HG02588 (cell line): ENCODE measurements around the gene GRM5.
"Not testable (repeated sequence)": the region's sequence is repeated elsewhere in the genome, so short reads cannot be mapped to it uniquely, and the experiment has no call there.

Source experiments
- ATAC-seq: cut with Tn5 transposase; IDR thresholded peaks from one replicate; pipeline ENCODE4 v1.9.1; 2021; ENCODE audit warnings: mild to moderate bottlenecking, moderate library complexity; ENCODE audit not compliant: unreplicated experiment

Gene GRM5

DNA sequence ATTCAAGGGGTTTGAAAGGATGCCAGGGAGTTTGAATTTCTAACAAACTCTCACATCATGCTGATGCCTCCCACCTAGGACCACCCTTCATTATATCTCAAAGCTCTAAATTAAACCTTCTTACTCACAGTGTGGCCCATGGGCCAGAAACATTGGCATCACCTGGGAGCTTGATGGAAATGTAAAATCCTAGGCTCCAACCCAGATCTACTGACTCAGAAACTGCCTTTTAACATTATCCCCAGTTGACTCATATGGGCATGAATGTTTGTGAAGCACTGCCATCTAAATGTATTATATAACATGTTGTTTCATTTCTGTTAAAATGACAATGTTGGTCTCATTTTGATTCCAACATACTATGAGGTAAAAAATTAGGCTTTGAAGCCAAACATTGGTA lies 90.3 kb downstream of the GRM5 start:
- not testable (repeated sequence) for ATAC-seq

DNA sequence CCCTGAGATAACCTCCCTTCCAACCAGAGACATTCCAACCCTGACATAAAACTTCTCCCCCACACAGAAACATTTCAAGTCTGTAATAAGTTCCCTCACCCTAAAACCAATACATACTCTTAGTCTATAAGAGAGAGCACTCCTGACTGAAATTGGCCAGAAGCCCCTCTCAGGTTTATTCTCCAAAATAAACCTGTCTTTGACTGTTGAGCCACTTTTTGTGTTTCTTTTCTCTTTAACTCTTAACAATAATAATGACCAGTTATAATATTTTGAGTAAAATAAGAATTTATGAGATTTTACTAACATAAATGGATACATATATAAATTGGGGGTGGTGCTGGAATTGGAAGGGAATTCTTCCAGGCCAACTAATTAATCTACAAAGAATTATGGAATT lies 93.6 kb downstream of the GRM5 start:
- ATAC-seq: no peak

DNA sequence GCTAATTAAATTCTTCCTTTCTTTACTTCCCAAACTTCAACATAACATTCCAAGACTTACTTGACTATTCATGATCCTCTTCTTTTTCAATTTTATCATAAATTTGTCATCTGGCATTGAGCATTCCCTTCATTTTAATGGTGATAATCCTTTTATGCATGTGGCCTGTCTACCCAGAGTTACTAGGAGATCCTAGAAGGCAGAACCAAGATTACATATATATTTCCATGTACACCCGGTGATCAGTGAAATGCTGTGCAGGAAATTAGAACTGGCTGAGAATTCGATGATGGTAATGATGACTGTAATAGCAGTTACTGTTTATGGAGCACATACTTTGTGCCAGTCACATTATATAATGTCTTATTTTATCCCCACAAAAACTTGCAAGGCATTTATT lies 104.2 kb downstream of the GRM5 start:
- not testable (repeated sequence) for ATAC-seq

DNA sequence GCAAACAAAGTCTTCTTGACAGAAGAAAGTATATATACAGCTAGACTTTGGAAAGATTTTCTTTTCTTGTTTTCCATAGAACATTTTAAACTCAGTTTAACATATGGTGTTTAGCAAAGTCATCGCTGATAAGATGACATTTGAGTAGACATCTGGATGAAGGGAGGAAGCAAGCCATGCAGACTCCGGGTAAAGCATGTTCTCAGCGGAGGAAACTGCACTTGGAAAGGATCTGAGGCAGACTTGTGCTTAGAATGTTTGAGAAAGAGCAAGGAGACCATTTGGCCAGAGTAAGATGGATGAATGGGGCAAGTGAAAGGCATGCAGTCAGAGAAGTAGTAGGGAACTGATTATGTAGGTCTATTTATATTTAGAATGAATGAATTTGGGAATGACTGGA lies 105.9 kb downstream of the GRM5 start:
- not testable (repeated sequence) for ATAC-seq

DNA sequence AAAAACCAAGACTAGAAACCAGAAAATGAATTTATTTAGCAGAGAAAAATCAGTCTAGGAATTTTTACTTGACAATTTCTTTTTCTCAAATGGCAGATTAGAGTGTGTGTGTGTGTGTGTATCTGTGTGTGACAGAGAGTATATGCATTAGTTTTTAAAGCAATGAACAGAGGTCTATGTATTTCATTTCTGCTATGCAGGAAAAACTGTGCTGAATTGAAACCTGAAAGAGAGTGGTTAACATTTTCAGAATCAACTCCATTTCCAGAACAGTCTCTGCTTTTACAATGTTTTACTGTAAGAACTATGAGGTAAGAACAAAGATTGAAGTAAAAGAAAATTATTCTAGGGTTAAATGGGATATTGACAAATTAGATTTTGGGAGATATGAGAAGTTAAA lies 114.8 kb downstream of the GRM5 start:
- ATAC-seq: no peak

- ATAC-seq: not testable (repeated sequence)
Measured at GRCh38 chr11:88948908-88949307, 116.9 kb downstream of the GRM5 start.

GRCh38 chr11:88947843-88948572 lies 117.8 kb downstream of the GRM5 start:
- ATAC-seq: not testable (repeated sequence)

- not testable (repeated sequence) for ATAC-seq
Measured at GRCh38 chr11:88929665-88930064, 136.1 kb downstream of the GRM5 start.

GRCh38 chr11:88917065-88917464 lies 148.7 kb downstream of the GRM5 start:
- ATAC-seq: not testable (repeated sequence)

DNA sequence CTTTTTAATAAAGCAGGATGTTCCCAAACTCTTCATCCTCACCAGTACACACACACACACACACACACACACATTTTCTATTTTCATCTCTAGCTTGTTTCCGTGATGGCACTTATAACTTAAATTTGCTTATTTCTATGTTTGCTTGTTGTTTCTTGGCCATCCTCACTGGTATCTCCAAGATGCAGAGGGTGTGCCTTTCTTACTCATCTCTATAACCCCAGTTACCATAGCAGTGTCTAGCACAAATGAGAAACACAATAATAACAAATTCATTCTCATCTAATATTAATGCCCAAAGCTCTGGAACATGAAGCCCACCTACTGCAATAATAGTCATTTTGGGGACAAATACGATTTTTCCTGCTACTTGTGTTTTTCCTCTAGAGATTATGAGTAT lies 156.3 kb downstream of the GRM5 start:
- no peak for ATAC-seq

DNA sequence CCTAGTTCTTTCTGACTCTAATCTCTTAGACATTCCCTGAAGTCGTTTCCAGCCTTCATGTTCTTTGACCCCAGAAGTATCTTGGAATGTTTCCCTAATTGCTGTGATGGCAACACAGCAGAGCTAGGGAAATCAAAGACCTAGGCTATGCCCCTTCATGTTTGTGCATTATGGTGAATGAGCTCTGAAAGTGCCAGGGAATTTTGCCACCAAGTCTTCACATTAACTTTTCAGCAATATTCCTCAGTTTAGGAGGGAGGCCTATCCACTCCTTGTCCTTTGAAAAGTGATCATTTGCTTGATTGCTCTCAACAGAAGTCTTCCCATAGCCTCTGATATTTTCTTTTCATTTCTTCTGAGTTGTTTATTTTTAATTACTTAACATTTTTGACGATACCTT lies 164.3 kb downstream of the GRM5 start:
- ATAC-seq: not testable (repeated sequence)

DNA sequence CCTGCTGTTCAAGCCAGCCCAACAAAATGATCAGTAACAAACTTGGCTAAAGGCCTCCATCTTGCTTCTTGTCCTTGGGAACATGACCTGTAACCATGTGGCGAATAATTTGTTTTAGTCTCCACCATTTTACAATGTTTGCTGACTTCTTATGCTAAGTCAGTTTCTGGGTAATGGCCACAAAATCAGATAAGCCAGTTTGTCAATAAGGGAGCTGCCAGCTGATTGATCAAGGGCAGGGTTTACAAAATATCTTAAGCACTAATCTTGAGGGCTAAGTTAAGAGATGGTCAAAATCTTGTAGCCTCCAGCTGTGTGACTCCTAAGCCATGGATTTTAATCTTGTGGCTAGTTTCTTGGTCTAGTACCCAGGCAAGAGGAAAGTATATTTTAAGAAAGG lies 176.9 kb downstream of the GRM5 start:
- not testable (repeated sequence) for ATAC-seq

GRCh38 chr11:88886796-88887195 lies 179.0 kb downstream of the GRM5 start:
- peak; percentile 67 for ATAC-seq

DNA sequence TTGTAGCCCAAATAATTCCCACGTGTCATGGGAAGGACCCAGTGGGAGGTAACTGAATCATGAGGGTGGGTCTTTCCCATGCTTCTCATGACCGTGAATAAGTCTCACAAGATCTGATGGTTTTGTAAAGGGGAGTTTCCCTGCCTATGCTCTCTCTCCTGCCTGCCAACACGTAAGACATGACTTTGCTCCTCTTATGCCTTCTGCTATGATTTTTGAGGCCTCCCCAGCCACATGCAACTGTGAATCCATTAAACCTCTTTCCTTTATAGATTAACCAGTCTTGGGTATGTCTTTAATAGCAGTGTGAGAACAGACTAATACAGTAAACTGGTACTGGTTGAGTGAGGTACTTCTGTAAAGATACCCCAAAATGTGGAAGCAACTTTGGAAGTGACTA lies 183.0 kb downstream of the GRM5 start:
- ATAC-seq: not testable (repeated sequence)

- ATAC-seq: no peak
Measured at GRCh38 chr11:88861618-88862017, 204.2 kb downstream of the GRM5 start.

DNA sequence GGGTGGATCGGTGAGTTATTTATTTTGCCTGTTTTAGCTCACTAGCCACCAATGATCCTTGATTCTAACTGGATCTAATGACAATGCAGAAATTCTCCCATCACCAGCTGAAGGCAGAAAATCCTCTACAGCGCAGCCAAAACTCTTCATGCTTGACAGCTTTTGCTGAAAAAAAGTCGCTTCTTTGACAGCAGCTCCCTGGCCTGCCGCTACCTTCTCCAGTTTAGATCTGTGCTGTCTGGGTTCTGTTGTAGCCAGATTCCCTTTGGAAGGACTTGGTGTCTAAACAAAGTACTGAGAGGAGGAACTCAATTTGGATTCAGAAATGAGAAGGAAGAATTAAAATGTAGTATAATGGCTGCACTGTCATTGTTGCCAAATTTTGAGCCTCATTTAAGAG lies 205.4 kb downstream of the GRM5 start:
- not testable (repeated sequence) for ATAC-seq

GRCh38 chr11:88853963-88854362 lies 211.8 kb downstream of the GRM5 start:
- ATAC-seq: not testable (repeated sequence)

DNA sequence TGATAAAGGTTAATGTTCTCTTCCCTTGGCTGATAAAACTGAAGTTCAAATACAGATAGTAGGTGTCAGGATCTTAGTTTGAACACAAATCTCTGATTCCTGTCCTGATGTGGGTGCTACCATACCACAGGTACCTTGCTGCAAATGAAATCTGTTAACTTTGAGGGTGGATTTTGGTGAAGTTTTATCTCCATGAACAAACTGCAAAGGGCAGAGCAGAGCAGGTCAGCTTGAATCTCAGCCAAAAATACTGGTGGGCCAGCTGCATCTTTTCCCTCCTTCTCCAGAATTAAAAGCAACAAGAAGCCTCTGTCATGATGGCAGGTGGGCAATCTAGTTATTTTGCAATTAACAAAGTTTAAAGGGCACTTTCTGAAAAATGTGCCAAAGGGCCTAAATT lies 214.2 kb downstream of the GRM5 start:
- not testable (repeated sequence) for ATAC-seq

DNA sequence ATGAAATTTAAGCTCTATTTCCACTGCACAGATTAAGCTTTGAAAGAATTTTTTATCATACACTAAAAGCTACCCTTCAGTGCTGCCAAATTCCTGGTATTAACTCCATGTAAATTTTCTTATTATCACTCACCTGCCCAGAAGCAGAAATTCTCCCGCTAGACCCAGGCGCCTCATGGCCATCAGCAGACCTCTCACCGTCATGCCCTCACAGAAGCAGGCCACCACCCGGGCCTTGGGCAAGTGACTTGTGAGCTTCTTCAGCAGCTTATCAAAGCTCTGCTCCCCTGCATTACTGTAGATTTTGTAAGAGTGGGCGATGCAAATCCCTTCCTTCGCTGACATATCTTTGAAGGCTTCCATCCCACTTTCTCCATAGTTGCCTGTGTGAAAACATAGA lies 216.0 kb downstream of the GRM5 start:
- ATAC-seq: not testable (repeated sequence)

DNA sequence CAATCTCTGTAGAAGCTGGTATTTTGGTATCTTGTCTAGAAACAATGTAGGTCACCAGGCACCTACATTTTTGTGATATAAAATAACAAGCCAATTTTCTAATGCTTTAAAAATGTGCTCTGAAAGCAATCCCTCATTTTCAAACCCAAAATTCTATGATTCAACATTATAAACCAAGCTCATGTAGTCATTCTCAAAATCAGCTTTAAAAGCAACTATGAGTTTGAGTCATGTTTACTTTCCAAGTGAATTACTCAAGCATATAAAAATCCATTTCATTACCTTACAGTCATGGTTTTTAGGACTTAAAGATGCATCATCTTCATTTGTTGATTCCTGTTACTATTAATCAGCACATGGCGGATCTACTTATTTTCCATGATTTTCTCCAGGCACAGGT lies 216.4 kb downstream of the GRM5 start:
- no peak for ATAC-seq

DNA sequence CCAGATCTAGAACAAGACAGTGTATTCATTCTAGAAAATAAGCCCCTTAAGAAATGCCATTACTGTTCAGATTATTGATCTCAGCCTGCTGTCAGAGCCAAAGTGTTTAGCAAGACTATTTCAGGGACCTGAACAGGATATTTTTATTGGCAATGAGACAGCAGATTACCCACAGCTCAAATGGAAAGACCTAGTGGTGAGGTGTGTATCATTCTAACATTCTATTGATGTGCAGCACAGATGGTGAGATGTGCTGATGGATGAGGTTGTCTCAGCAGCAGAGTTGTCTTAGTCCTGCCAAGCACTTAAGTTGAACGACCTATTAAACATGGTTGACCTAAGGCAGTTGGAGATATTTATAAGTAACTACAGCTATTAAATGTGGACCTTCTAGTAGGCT lies 219.5 kb downstream of the GRM5 start:
- ATAC-seq: not testable (repeated sequence)

DNA sequence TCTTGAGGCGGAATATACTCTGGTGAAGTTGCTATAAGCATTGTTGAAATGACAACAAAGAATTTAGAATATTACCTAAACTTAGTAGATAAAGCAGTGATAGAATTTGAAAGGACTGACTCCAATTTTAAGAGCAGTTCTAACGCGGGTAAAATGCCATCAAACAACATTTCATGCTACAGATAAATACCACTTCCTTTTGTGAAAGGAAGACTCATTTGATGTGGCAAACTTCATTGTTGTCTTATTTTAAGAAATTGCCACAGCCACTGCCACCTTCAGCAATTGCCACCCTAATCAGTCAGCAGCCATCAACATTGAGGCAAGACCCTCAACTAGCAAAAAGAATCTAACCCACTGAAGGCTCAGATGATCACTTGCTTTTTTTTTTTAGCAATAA lies 220.8 kb downstream of the GRM5 start:
- ATAC-seq: not testable (repeated sequence)
